ENCODE data around the gene CRISP1.
"Not testable (repeated sequence)": the region's sequence is repeated elsewhere in the genome, so short reads cannot be mapped to it uniquely, and the experiment has no call there.

Gene CRISP1, protein sequence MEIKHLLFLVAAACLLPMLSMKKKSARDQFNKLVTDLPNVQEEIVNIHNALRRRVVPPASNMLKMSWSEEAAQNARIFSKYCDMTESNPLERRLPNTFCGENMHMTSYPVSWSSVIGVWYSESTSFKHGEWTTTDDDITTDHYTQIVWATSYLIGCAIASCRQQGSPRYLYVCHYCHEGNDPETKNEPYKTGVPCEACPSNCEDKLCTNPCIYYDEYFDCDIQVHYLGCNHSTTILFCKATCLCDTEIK

DNA sequence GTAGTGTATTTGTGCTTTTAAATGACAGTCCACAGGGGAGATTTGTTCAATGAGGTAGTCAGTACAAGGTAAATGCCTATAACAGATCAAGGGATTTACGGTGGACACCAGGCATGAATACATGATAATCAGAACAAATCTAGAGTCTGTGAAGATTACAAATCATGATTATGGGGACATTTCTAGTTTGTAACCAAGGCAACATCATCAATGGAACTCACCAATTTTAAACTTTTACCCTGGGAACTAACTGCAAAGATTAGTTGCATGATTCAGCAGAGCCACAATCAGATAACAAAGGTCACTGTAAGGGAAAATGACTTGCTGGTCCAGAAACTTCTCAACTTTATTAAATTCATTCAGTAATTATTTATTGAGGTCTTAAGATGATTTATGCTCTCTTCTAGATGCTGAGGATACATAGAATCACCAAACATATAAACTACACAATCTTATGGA lies at the start of gene CRISP1:
TSS of gene CRISP1 (minus strand) at position 51 of the 459 bp plus-strand sequence. CDS start 9,135 bp downstream, outside the sequence.
- DNase-seq = no peak

DNA sequence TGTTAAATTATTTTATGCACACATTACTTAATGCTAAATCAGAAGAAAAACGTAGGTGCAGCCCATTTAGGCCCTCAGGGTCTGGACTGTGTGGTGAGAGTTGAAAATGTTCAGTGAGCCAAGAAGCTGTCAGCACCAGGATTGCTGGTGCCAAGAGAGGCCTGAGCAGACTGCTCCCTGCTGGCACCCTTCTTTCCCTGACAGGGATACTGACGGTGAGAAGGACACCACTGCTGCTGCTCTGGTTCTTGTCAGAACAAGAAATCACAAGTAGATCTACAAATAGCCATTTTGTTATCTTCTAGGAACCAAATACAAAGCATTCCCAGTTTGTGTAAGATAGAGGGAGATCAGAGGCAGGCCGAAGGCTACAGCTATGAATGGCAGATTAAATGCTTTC lies 48.7 kb upstream of the CRISP1 start:
- DNase-seq = no peak

DNA sequence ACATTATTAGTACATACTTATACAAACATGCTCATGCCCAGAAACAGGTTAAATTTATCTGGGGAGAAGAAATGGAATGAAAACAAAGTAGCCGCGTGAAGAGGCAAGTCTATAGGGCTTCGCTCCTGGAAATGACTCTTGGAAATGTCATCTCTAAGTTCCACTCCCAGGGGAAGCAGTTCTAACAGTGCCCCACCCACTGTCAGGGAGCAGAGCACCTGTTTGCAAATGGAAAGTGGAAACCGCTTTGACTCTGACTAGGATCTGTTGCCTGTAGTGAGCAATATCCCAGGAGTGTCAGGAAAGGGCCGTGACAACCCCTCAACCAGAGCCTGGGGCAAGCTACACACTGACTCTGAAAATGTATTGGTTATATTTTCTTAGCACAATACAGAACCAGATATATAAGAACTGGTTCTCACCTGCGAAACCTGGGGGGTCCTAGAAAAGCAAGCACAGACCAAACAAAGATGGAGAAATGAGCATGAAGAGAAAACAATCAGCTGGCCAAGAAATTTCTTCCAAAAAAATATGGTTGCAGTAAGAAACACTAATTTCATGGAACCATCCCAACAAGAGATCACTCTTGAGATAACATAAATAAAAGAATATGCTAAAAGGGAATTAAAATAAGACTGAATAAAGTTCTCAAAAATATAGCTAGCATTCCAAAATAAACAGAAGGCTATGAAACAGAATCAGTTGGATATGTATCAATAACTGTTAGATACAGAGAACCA lies 47.5 kb upstream of the CRISP1 start:
- no peak for DNase-seq

DNA sequence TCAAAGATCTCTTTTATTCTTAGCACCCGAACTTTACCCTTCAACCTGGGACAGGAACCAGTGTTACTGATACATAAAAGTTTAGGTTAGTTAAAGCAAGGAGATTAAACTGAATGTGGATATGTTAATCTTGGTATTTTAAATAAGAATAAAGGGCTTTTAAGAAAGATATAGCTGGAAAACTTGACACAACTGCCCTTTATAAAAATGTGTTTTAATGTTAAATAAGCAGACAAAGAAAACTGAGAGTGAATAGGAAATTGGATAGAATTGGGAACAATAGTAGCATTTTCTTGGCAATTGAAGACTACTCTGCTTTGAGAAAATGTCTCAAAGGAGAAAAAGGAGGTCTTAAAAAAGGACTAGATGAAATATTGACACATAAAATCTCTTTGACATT lies 45.9 kb upstream of the CRISP1 start:
- no peak for DNase-seq

DNA sequence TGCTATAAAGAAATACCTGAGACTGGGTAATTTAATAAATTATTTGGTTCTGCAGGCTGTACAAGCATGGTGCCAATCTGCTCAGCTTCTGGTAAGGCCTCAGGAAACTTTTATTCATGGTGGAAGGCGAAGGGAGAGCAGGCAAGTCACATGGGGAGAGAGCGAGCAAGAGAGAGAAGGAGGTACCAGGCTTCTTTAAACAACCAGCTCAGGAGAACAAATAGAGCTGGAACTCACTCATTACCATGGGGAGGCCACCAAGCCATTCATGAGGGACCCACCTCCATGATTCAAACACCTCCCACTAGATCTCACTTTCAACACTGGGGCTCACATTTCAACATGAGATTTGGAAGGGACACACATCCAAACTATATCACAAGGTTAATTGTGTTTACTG lies 44.9 kb upstream of the CRISP1 start:
- no peak for DNase-seq

DNA sequence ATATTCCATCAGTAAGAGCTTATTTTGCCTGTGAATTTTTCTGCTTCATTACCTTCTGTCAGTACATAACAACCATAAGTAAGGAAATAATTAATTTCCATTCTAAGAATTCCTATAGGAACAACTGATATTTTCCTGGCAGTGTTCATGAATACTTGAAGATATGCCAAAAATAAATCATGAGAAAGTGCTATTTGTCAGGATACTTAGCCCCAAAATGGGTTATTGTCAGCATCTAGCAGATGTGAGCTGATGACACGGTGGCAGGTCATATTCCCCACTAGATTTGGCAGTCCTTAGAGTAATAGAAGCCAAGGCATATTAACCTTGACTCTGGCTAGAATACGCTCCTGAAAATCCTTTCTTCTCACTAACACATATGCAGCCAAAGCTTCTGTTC lies 43.2 kb upstream of the CRISP1 start:
- DNase-seq = no peak

DNA sequence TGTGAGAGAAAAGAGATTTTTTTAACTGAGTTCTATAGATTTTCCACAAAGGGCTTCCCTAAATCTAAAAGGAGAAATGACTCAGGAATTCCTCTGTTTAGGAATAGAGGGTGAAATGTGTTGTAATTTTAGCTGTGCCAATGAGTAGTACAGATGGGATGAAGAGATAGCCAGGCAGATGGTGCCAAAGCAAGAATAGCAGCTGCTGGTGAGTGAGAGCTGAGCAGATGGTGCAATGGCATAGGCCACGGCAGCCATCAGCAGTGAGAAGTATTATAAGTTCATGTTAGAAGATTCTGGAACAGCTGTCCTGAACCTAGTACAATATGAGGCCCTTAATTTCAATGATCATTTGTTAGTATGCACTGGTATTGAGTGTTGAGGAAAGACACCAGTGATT lies 40.2 kb upstream of the CRISP1 start:
- DNase-seq = no peak

DNA sequence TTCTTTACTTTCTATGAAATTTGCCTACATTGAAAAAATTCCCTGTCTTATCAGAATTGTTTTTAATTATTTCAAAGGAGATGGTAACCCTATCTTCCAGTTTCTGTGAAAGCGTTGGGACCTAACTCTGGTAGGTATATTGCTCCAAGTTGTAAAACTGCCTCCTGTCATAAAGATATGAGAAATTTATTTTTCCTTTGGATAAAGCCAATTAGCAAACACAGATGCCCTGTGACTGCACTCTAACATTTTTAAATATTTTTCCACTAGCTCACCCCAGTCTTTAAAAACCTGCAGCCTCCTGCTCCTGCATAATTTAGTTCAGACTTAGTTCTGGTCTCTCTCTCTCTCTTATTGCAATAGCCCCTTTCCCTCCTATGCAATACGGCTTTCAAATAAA lies 39.0 kb upstream of the CRISP1 start:
- no peak for DNase-seq

DNA sequence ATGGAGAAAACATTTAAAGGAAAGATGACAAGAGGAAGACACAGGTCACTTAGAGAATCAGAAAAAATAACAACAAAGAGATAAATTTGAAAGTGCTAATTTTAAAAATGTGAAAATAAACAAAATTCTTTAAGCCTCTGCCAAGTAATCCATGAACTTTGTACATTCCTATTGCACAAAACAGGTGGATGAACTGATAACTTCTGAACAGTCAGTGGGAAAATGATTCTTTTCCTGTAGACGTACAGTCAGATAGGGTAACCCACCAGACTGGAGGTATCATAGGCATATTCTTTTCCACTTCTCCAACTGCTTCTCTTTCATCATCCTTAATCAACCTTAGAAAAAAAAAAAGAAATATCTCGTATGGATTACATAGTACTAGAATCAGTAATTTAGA lies 36.5 kb upstream of the CRISP1 start:
- DNase-seq = no peak

DNA sequence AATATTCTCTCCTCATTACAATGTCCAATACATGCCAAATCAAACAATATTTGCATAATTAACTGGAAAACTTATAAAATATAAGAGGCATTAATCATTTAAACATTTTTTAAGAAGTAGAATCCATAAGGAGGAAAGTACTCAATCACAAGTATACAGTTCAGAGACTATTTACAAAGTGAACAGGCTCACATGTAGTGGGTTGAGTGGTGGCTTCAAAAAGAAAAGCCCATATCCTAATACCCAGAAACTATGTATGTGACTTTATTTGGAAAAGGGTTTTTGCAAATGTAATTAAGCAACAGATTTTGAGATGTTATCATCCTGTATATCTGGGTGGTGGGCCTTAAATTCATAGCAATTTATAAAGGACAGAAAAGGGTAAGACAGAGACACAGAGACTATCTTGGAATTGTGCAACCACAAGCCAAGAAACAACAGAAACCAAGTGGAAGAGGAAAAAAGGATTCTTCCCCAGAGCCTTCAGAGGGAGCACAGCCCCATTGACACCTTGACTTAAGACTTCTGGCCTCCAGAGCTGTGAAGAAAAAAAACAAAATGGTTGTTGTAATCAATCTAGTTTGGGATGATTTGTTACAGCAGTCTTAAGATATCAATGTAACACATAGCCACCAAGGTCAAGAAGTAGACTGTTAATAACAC lies 32.7 kb upstream of the CRISP1 start:
- no peak for DNase-seq

DNA sequence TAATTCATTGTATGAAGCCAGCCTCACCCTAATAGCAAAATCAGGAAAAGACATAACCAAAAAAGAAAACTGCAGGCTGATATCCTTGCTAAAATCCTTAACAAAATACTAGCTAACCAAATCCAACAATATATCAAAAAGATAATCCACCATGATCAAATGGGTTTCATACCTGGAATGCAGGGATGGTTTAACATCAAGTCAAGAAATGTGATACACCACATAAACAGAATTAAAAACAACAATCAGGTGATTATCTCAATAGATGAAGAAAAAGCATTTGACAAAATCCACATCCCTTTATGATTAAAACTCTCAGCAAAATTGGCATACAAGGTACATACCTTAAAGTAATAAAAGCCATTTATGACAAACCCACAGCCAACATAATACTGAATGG lies 29.2 kb upstream of the CRISP1 start:
- DNase-seq = not testable (repeated sequence)

DNA sequence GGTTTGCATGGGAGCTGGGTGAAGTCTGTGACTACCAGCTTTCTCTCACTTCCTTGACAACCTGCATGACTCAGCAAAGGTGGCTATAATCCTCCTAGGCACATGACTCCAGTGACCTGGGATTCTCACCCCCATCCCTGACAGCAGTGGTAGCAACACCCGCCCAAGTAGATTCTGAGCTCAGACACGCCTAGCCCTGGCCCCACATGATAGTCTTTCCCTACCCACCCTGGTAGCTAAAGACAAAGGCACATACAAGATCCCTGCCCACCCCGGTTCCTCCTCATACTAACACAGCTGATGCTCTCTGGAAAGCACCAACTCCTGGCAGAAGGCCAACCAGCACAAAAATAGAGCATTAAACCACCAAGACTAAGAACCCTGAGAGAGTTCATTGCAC lies 25.9 kb upstream of the CRISP1 start:
- DNase-seq = no peak

DNA sequence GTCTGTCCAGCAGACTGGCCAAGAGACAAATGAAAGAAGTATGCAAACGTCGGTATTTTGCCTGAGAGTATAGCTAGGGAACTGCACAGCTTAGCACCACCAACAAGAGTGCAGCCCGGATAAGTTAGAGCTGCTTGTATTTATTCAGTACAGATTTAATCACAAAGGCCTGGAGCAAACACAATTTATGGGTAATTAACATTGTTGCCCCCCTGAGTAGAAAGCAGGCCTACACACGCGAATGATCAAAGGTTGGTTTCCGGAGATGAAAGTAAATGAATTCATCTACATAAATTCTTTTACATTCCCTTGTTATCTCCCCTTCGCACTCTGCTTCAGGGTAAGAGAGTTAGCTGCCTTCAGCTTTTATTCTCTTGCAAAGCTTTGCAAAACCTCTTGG lies 24.7 kb upstream of the CRISP1 start:
- DNase-seq = no peak

DNA sequence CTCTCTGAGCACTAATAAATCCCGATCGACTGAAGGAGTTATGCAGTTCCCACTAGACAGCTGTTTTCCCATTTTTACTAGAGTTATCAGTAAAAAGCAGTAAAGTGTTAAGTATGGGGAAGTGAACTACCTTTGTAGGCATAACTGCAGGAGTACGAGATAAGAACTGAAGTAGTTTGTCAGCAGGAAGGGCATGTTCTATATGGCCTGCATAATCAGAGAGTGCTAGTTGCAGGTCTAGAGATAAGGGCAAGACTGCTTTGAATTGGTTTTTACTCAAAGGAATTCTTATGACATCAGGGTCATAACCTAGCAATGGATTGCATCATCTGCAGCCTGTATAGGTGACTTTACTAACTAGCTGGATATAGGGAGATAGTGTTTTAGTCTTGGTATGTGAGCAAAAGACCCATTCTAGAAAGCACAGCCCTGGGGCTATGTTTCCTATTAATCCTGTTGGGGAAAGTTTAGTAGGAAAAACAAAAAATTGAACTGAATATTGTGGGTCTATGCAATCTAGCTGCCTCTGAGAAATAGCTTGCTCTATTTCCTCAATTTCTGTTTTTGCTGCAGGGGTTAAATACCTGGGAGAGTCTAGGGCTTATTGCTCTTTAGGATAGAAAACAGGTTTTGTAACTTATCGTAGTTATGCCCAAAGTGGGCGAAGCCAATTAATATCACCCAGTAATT lies 22.6 kb upstream of the CRISP1 start:
- DNase-seq = no peak

DNA sequence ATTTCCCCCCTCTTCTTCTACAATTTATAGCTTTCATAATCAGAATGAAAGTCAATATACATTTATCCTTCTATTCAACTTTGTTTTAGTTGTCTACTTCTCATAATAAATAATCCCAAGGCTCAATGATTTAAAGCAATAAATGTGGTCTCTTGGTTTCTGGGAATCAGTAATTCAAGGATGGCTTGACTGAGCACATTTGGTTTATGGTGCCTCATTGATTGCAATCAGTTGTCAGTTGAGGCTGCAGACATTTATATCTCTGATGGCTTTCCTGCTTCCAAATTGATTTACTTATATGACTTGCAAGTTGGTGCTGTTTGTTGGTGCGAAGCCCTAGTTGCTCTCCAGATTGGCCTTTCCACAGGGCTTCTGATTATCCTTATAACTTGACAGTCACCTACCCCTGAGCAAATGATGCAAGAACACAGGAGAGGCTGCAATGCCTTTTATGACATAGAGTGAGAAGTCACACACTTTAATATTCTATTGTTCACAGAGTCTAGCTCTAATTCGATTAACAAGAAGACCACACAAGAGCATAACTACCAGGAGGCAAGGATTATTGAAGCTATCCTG lies 2.7 kb upstream of the CRISP1 start:
- no peak for DNase-seq

DNA sequence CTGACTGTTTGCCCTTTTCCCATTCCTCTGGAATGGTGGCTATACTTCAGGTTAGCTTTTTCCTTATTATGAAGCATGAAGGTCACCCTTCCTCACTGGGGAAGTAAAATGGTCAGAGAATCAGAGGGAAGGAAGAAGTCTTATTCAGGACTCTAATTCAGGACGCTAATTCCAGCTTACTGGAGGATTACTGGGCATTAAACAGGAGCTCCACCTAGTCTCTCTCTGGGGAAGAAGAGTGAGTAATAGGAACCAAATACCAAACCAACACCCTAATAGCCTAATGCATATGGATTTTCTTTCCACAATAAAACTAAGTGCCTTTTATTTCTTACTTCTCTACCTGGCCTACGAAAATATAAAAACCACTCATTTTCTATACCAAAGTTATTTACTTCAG lies 10.1 kb downstream of the CRISP1 start:
- no peak for DNase-seq

DNA sequence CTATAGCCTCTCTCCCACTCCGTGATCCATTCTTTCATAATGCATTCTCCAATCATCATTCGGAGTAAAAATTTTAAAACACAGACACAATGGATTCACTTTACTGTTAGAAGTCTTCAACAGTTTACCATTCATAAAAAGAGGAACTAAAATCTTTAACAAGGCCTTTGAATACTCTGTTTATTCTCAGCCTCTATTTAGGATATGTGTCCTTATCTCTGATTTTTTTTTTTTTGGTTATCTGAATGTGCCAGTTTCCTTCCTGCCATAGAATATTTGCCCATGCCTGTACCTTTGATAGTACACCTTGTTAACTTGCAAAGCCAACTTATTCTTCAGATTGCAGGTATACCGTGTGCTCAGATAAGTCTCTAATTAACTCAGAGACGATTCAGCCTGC lies 11.1 kb downstream of the CRISP1 start:
- no peak for DNase-seq

DNA sequence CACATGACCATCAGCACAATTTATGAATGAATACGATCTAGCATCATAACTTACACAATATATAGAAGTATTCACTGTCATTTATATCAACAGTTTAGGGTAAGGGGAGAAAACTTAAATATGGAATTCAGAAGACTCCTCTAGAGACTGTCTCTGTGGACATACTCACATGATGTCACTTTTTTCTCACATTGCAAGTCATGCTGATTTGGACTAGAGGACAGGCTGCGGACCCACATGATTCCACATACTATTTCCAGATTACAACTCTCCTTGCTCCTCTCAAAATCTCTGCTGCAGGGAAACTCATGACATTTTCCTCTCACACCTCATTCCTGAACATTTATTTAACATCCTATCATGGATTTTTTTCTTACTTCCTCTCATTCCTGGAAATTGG lies 13.4 kb downstream of the CRISP1 start:
- DNase-seq = no peak

DNA sequence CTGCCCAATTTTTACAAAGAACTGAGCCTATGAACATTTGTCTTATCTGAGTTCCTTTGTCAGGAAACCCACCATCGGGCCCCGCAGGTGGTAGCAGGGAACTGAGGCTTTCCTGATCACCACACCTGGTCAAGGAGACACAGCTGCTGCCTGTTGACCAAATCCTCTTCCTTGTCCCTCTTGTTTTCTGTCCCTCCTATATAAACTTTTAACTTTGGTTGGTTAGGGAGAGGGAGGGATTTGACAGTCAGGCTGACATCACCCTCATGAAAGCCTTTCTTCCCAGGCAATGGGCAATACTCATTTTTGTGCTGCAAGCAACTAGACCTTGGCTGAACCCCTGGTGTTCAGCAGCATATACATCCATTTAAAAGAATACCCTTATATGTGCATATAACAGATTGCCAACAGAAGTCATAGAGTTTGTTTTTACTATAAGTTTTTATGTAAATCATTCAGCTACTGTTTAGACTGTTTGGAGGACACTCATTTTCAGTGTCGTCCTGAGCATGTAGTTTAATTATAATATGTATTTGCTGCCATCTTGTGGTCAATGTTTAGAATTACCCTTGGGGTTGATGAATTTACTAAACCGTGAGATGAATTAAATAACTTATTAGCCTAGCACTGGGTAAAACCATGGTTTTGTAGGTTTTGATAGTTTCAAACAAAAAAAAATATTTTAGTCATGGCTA lies 17.0 kb downstream of the CRISP1 start:
- DNase-seq = peak; percentile 59

DNA sequence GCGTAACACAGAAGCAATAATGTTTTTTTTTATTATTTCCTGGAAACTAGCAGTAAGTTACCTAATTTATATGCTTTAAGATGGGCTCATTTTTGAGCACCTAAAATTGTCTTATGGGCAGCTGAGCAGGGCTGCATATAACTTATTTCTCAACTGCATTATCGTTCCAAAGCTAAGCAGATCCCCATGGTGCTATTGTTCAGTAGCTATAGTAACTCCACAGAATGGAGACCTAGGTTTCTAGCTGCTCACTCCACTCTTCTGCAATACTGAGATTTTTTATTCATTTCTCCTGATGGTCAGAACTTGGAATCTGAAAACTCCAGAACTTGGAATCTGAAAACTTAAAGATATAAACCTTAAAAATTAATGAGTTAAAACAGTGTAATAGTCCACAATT lies 18.7 kb downstream of the CRISP1 start:
- no peak for DNase-seq

DNA sequence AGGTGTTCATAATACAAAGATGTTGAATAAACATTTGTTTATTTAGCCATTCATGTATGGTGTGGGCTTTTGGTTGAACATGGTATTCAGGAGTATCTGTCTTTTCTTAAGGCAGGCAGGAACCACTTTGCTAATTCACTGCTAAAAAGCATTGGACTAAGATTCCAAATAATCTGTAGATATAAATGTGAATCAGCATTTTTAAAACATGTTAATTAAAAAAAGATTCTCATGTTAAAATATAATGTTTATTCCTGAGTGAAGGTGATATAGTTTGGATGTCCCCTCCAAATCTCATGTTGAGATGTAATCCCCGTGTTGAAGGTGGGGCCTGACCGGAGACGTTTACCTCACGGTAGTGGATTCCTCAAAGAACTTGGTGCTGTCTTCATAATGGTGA lies 19.3 kb downstream of the CRISP1 start:
- DNase-seq = no peak

DNA sequence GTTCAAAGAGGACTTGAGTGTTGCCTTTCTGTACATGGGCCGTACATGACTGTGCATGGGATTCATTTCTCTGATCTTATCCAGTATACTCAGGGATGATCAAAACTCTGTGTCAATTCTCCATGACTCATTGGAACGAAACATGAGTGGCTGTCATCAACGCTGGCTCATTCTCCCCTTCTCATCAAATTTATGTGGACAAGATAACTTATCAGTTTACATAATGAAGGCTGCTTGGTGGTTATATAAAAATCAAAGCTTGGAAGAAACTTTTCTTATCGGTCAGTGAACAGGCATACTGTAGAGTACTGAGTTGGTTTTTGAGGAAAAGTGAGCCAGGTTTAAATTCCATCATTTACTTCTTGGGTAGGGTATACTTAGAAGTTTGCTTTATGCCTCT lies 24.9 kb downstream of the CRISP1 start:
- DNase-seq = no peak

DNA sequence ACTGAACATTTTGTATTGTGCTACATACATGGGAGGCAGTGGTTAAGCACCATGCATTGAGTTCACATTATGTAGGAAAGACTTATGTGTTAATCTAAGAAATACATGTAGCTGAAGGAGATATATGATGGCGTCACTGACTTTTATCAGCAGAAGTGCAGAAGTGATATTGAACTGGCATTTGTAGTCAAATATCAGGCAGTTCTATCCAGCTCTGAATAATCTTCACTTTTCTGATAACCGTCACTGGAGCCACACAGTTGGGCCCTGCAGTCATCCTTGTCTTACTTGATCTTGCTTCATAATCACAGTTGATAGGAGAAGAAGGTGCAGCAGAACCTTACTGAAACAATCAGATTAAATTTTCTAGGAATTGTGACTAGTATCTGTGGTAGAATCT lies 26.4 kb downstream of the CRISP1 start:
- DNase-seq = no peak
